Ovary (tissue), 9 donors: Measurements from ENCODE around the gene CACFD1. TPM values are rescaled to one million over a fixed set of nuclear protein-coding genes. Genes with fewer than 3 reads are reported as not detected.

Source experiments
- DNase-seq, 5 donors: peaks; one replicate each; pipeline ENCODE4 v3.0.0-alpha.2; 2019 to 2020
- H3K27ac ChIP-seq, 2 donors: fragments of 200-600 bp; one replicate each; pipeline versions ENCODE4 v1.5.1 to v1.8.0; 2019 to 2022
- H3K27me3 ChIP-seq: fragments of 200-600 bp; one replicate; pipeline ENCODE4 v1.8.0; 2022
- H3K36me3 ChIP-seq: fragments of 200-600 bp; sonication (generic); one replicate; pipeline ENCODE4 v1.5.1; 2019
- H3K4me1 ChIP-seq: one replicate; pipeline ENCODE4 v1.8.1; 2013; ENCODE audit warnings: mild to moderate bottlenecking, moderate library complexity; ENCODE audit not compliant: insufficient read depth
- H3K4me3 ChIP-seq: fragments of 200-600 bp; sonication (generic); one replicate; pipeline ENCODE4 v1.5.1; 2017
- H3K9me3 ChIP-seq, 2 donors: fragments of 200-600 bp in 1 of 2; sonication (generic) in 1 of 2; one replicate each; pipeline versions ENCODE4 v1.5.1 to v1.8.1; 2013 to 2019; ENCODE audit warnings: mild to moderate bottlenecking in 1 of 2, moderate library complexity in 1 of 2
- CTCF ChIP-seq, 3 donors: fragments of 450-650 bp in 2 of 3; fragments of 200-600 bp in 1 of 3; IDR thresholded peaks; one replicate each; pipeline versions ENCODE4 v1.5.1 to v1.8.0; 2016 to 2022; ENCODE audit warnings: antibody characterized with exemption in 3 of 3, mild to moderate bottlenecking in 1 of 3
- EP300 ChIP-seq: sonication (generic); formaldehyde crosslinking; IDR thresholded peaks from one replicate; pipeline ENCODE4 v1.6.1; 2017; ENCODE audit warnings: antibody characterized with exemption
- POLR2A ChIP-seq: fragments of 450-650 bp; IDR thresholded peaks from one replicate; pipeline ENCODE4 v1.6.1; 2017; ENCODE audit warnings: antibody characterized with exemption, mild to moderate bottlenecking, moderate library complexity
- WGBS, 3 donors: extraction: QIAGEN DNeasy Blood & Tissue Kit in 1 of 3; methylation state at CpG; one replicate each; pipeline versions ENCODE4 v1.1.5 to v1.1.7; 2013 to 2017; 5-methylcytosine and 5-hydroxymethylcytosine counted together
- intact Hi-C, 4 donors: fragments of 100-400 bp; cut with DNase I; formaldehyde crosslinking; loops; one replicate each; pipeline versions ENCODE4 v1.11.0 to v1.15.1; 2022 to 2023
- polyA plus RNA-seq, 2 donors: library from polyadenylated mRNA; stranded (reverse); fragments of 200-250 nt in 1 of 2; fragments of 350-450 nt in 1 of 2; fragmentation: Illumina TruSeq in 1 of 2; extraction: RNeasy Lipid Tissue Mini Kit (QIAGEN cat#74804) in 1 of 2; gene quantifications; one replicate each; pipeline ENCODE4 v1.2.3, GENCODE V29; 2013 to 2014
- total RNA-seq, 7 donors: library from RNA; depleted of rRNA in 2 of 7; stranded (reverse); fragments of >200 nt in 2 of 7; fragmentation: NEBNext Ultra II Directional in 3 of 7; extraction: Animal tissue kit (Norgen Biotek cat#: 25700) in 3 of 7; gene quantifications; one replicate each; pipeline versions ENCODE4 v1.1.0 to v1.2.4, GENCODE V29; 2016 to 2023
- donor health status: DM: no; HTN: no; CAD: no; lungs with moderate emphysema.
- donor health status: DM: no; HTN: no; CAD: no.
- donor health status: Bipolar disorder and iron deficiency.
- donor health status: DM: yes; HTN: yes; CAD: no.
- donor health status: DM: no; HTN: no; CAD: no.
- donor health status: DM: yes; HTN: yes; CAD: no.

CACFD1 gene
- total and polyA plus RNA-seq, 9 donors = 1.6 to 23.4 (median 16.0) TPM

GRCh38 chr9:133474853-133475252 lies 15.1 kb downstream of the CACFD1 start:
- 46 to 73% (median 69%) methylated on average over 18 to 20 of the region's 20 CpGs for WGBS, 3 donors
- H3K4me3 ChIP-seq = no peak overlapping the region
- no peaks in the 10 kb centered on the region for H3K36me3 ChIP-seq
- no peaks in the 10 kb centered on the region for H3K9me3 ChIP-seq
- H3K27ac ChIP-seq = no peak overlapping the region
- no peaks in the 10 kb centered on the region for H3K27me3 ChIP-seq
- DNase-seq = no peak
- TF ChIP-seq CTCF (IDR thresholded peaks at IDR 0.05) = no peak
- TF ChIP-seq POLR2A = no peak
- TF ChIP-seq EP300 = no peak
- H3K4me1 ChIP-seq = peaks cover 2% of the 10 kb centered on the region
- intact Hi-C loops = no loop called here

- H3K4me3 ChIP-seq = no peak overlapping the region
- DNase-seq = no peak
- intact Hi-C loops = no loop called here
- H3K27me3 ChIP-seq = no peaks in the 10 kb centered on the region
- TF ChIP-seq POLR2A = no peak
- TF ChIP-seq EP300 = no peak
- no peak for TF ChIP-seq CTCF (IDR thresholded peaks at IDR 0.05)
- no peak overlapping the region for H3K27ac ChIP-seq
- H3K36me3 ChIP-seq = no peaks in the 10 kb centered on the region
- WGBS, 3 donors = 81 to 92% (median 86%) methylated on average over 26 to 27 of the region's 27 CpGs
- no peaks in the 10 kb centered on the region for H3K9me3 ChIP-seq
- peaks cover 2% of the 10 kb centered on the region for H3K4me1 ChIP-seq
Observed at GRCh38 chr9:133475292-133476012, 15.7 kb downstream of the CACFD1 start.

GRCh38 chr9:133476036-133476931 lies 16.5 kb downstream of the CACFD1 start:
- 86 to 88% (median 87%) methylated on average over 26 to 27 of the region's 27 CpGs for WGBS, 3 donors
- intact Hi-C loops = no loop called here
- no peak overlapping the region for H3K4me3 ChIP-seq
- DNase-seq = no peak
- no peaks in the 10 kb centered on the region for H3K27me3 ChIP-seq
- H3K27ac ChIP-seq = no peak overlapping the region
- H3K9me3 ChIP-seq = no peaks in the 10 kb centered on the region
- no peak for TF ChIP-seq EP300
- no peak for TF ChIP-seq CTCF (IDR thresholded peaks at IDR 0.05)
- no peak for TF ChIP-seq POLR2A
- H3K36me3 ChIP-seq = no peaks in the 10 kb centered on the region
- H3K4me1 ChIP-seq = peaks cover 2% of the 10 kb centered on the region

GRCh38 chr9:133476941-133477340 lies 17.2 kb downstream of the CACFD1 start:
- no peak for TF ChIP-seq EP300
- no peak for TF ChIP-seq CTCF (IDR thresholded peaks at IDR 0.05)
- no peak for TF ChIP-seq POLR2A

More at GRCh38 chr9:133476941-133477340, 17.2 kb downstream of the CACFD1 start:
- no peak overlapping the region for H3K4me3 ChIP-seq
- intact Hi-C loops = no loop called here
- H3K36me3 ChIP-seq = no peaks in the 10 kb centered on the region
- H3K27me3 ChIP-seq = no peaks in the 10 kb centered on the region
- peaks cover 2% of the 10 kb centered on the region for H3K4me1 ChIP-seq
- no peaks in the 10 kb centered on the region for H3K9me3 ChIP-seq
- 92 to 94% (median 93%) methylated on average over 21 of the region's 21 CpGs for WGBS, 3 donors
- DNase-seq = no peak
- no peak overlapping the region for H3K27ac ChIP-seq
